ENCODE measurements around the gene ARHGEF40. TPM values are rescaled to one million over a fixed set of nuclear protein-coding genes. Genes with fewer than 3 reads are reported as not detected.
"Not testable (repeated sequence)": the region's sequence is repeated elsewhere in the genome, so short reads cannot be mapped to it uniquely, and the experiment has no call there.

Gene ARHGEF40
- total RNA-seq, 1 donor from 2014 or later, result 21.3 TPM

- TF ChIP-seq CTCF (IDR thresholded peaks at IDR 0.05; ENCODE audit: borderline replicate concordance), result no peak
- H3K4me3 ChIP-seq, result no peak overlapping the region
- H3K9me3 ChIP-seq (replicated peaks), result no peaks in the 10 kb centered on the region
- H3K36me3 ChIP-seq, result no peaks in the 10 kb centered on the region
- peaks cover 21% of the 10 kb centered on the region for H3K4me1 ChIP-seq
- intact Hi-C loops (cut with micrococcal nuclease), result no loop called here
- peak overlapping the region; percentile 88 for H3K27ac ChIP-seq (replicated peaks)
- DNase-seq, result no peak
- no peaks in the 10 kb centered on the region for H3K27me3 ChIP-seq (ENCODE audit: low read depth)
Observed at GRCh38 chr14:21037156-21037555, 32.9 kb upstream of the ARHGEF40 start.

- H3K36me3 ChIP-seq, result no peaks in the 10 kb centered on the region
- intact Hi-C loops (cut with micrococcal nuclease), result no loop called here
- no peak for TF ChIP-seq CTCF (IDR thresholded peaks at IDR 0.05; ENCODE audit: borderline replicate concordance)
Observed at GRCh38 chr14:21038441-21039422, 31.4 kb upstream of the ARHGEF40 start.

GRCh38 chr14:21039585-21040369 is 30.3 kb upstream of the ARHGEF40 start:
- peak overlapping the region; percentile 88 for H3K27ac ChIP-seq (replicated peaks)
- peak; percentile 84 for TF ChIP-seq CTCF (IDR thresholded peaks at IDR 0.05; ENCODE audit: borderline replicate concordance)
- peak overlapping the region; percentile 48 for H3K4me3 ChIP-seq
- intact Hi-C loops (cut with micrococcal nuclease), result loop anchor here (2.0 kb wide), 1 partner anchor 25 kb away; no protein-coding TSS in a partner anchor
- no peaks in the 10 kb centered on the region for H3K36me3 ChIP-seq
- DNase-seq, result no peak
- H3K27me3 ChIP-seq (ENCODE audit: low read depth), result no peaks in the 10 kb centered on the region
- peaks cover 48% of the 10 kb centered on the region for H3K4me1 ChIP-seq
- H3K9me3 ChIP-seq (replicated peaks), result no peaks in the 10 kb centered on the region

More at GRCh38 chr14:21038441-21039422, 31.4 kb upstream of the ARHGEF40 start:
- peak overlapping the region; percentile 48 for H3K4me3 ChIP-seq
- DNase-seq, result peak; percentile 88
- H3K9me3 ChIP-seq (replicated peaks), result no peaks in the 10 kb centered on the region
- H3K4me1 ChIP-seq, result peaks cover 37% of the 10 kb centered on the region
- peak overlapping the region; percentile 88 for H3K27ac ChIP-seq (replicated peaks)
- no peaks in the 10 kb centered on the region for H3K27me3 ChIP-seq (ENCODE audit: low read depth)

- H3K4me1 ChIP-seq, result peaks cover 48% of the 10 kb centered on the region
- no peaks in the 10 kb centered on the region for H3K36me3 ChIP-seq
- H3K9me3 ChIP-seq (replicated peaks), result no peaks in the 10 kb centered on the region
- intact Hi-C loops (cut with micrococcal nuclease), result loop anchor here (2.0 kb wide), 1 partner anchor 26 kb away; no protein-coding TSS in a partner anchor
- peak overlapping the region; percentile 88 for H3K27ac ChIP-seq (replicated peaks)
- H3K4me3 ChIP-seq, result no peak overlapping the region
- peak; percentile 13 for TF ChIP-seq CTCF (IDR thresholded peaks at IDR 0.05; ENCODE audit: borderline replicate concordance)
- no peaks in the 10 kb centered on the region for H3K27me3 ChIP-seq (ENCODE audit: low read depth)
- DNase-seq, result no peak
Observed at GRCh38 chr14:21040370-21040925, 29.7 kb upstream of the ARHGEF40 start.

GRCh38 chr14:21040941-21041340 is 29.2 kb upstream of the ARHGEF40 start:
- H3K4me1 ChIP-seq, result peaks cover 48% of the 10 kb centered on the region
- H3K27ac ChIP-seq (replicated peaks); H3K4me3 ChIP-seq; H3K27me3 ChIP-seq (ENCODE audit: low read depth); H3K36me3 ChIP-seq; DNase-seq; H3K9me3 ChIP-seq (replicated peaks): not testable (repeated sequence)
- intact Hi-C loops (cut with micrococcal nuclease), result loop anchor here (2.0 kb wide), 1 partner anchor 26 kb away; no protein-coding TSS in a partner anchor

All from left ventricle myocardium inferior (tissue), 1 donor.